Duodenal mucosa (tissue), 2 donors: ENCODE results near the gene RFX3.

Experiments
- H3K27ac ChIP-seq: one replicate; pipeline ENCODE4 v1.7.0; 2013; ENCODE audit warnings: low read depth, low read length
- H3K27me3 ChIP-seq, 2 donors: one replicate each; pipeline ENCODE4 v1.7.0; 2013; ENCODE audit warnings: low read length in 2 of 2, control low read depth in 1 of 2; ENCODE audit not compliant: insufficient read depth in 2 of 2, control insufficient read depth in 1 of 2
- H3K36me3 ChIP-seq, 2 donors: one replicate each; pipeline ENCODE4 v1.7.0; 2013; ENCODE audit warnings: low read length in 2 of 2, control low read depth in 1 of 2; ENCODE audit not compliant: insufficient read depth in 2 of 2, control insufficient read depth in 1 of 2
- H3K4me1 ChIP-seq, 2 donors: one replicate each; pipeline ENCODE4 v1.7.0; 2013; ENCODE audit warnings: low read length in 2 of 2, control low read depth in 1 of 2; ENCODE audit not compliant: insufficient read depth in 2 of 2, control insufficient read depth in 1 of 2
- H3K4me3 ChIP-seq, 2 donors: one replicate each; pipeline ENCODE4 v1.7.0; 2013; ENCODE audit warnings: low read length in 2 of 2, low read depth in 1 of 2
- H3K9ac ChIP-seq, 2 donors: one replicate each; pipeline ENCODE4 v1.7.0; 2013; ENCODE audit warnings: low read length in 2 of 2, low read depth in 1 of 2
- H3K9me3 ChIP-seq, 2 donors: one replicate each; pipeline ENCODE4 v1.7.0; 2013; ENCODE audit warnings: low read length in 2 of 2, control low read depth in 1 of 2; ENCODE audit not compliant: control insufficient read depth in 1 of 2

The RFX3 gene

DNA sequence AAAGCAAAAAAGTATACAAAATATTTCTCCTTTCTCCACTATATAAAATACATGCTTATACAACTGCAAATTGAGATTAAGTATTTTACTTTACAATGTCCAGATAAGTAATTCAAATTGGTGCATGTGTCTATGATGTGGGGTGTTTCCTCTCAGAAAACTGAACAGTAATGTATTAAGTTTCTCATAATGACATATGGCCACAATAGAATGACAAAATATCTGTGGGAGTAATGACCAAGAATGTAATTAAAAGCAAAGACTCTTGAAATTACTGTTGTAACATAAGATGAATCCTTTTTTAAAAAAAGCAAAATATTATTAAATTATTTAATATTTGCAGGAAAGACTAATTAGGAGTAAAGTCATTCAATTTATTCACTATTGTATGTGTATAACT, 155.1 kb downstream of the RFX3 start:
- Histone ChIP-seq H3K27me3 (no peaks in the 10 kb centered on the region), H3K27ac (no peak overlapping the region), H3K4me3 (no peak overlapping the region), H3K9me3 (no peaks in the 10 kb centered on the region), H3K36me3 (peaks cover 0 to 2% of the 10 kb centered on the region in 2 donors), H3K9ac (no peak overlapping the region), H3K4me1 (no peaks in the 10 kb centered on the region)

DNA sequence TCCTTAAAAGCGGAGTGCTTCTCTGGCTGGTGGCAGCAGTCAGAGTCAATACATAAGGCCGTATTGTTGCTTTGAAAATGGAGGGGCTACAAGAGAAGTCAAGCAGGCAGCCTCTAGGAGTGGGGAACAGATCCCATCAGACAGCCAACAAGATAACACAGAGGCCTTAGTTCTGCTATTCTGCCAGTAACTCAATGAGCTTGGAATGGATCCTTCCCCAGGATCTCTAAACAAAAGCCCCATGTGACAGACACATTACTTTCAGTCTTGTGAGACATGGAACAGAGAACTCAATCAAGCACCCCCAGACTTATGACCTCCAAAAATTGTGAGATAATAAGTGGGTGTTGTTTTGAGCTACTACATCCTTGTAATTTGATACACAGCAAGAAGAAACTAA, 158.6 kb downstream of the RFX3 start:
- H3K4me3 ChIP-seq = no peak overlapping the region
- no peaks in the 10 kb centered on the region for H3K9me3 ChIP-seq
- H3K9ac ChIP-seq = no peak overlapping the region
- H3K36me3 ChIP-seq = peaks cover 0 to 4% of the 10 kb centered on the region in 2 donors
- H3K27ac ChIP-seq = no peak overlapping the region
- H3K4me1 ChIP-seq = no peaks in the 10 kb centered on the region
- H3K27me3 ChIP-seq = no peaks in the 10 kb centered on the region

DNA sequence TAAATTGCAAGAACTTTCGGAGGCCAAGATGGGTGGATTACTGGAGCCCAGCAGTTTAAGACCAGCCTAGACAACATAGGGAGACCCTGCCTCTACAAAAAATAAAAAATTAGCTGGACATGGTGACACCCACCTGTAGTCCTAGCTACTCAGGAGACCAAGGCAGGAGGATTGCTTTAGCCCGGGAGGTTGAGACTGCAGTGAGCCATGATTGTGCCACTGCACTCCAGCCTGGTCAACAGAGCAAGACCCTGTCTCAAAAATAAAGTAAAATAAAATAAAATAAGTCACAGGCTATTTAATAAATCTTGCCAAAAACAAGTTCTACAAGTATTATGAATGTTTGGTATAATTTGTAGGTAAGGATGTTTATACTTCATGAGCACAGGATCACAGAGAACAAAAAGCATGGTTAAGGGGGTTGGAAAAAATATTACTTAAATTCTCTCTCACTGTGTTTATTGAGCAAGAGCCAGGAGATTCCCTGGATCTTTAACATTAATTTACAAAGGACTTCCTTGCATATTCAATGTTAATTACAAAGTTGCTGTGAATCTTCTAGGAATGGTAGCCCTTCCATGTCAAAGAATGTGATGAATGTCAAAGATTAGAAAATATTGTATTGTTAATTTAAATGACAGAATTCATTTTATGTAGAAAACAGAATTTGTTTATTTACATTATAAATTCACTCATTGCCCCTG, 164.0 kb downstream of the RFX3 start:
- no peak overlapping the region for H3K4me3 ChIP-seq
- no peak overlapping the region for H3K9ac ChIP-seq
- no peaks in the 10 kb centered on the region for H3K4me1 ChIP-seq
- H3K9me3 ChIP-seq = no peaks in the 10 kb centered on the region
- peaks cover 0 to 4% of the 10 kb centered on the region in 2 donors for H3K36me3 ChIP-seq
- no peak overlapping the region for H3K27ac ChIP-seq
- no peaks in the 10 kb centered on the region for H3K27me3 ChIP-seq

DNA sequence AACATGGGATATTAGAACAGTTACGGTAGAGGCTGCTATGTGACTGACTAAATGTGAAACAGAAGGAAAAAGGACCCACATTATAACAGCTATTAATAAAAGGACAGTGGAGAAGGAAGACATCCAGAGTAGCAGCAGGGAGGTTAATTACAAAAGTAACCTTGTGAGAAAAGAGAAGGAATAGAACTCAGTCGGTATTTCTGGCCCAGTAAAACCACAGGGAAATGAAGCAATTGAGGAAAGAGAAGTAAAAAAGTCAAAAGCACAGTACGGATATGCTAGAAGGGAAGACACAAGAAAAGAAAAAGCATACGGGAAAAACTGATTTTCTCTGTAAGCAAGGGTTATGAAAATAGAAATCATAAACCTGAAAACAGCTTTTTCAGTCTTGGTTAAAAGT, 164.7 kb downstream of the RFX3 start:
- Histone ChIP-seq H3K27ac (no peak overlapping the region), H3K27me3 (no peaks in the 10 kb centered on the region), H3K4me1 (no peaks in the 10 kb centered on the region), H3K9me3 (no peaks in the 10 kb centered on the region), H3K4me3 (no peak overlapping the region), H3K9ac (no peak overlapping the region), H3K36me3 (peaks cover 0 to 4% of the 10 kb centered on the region in 2 donors)

DNA sequence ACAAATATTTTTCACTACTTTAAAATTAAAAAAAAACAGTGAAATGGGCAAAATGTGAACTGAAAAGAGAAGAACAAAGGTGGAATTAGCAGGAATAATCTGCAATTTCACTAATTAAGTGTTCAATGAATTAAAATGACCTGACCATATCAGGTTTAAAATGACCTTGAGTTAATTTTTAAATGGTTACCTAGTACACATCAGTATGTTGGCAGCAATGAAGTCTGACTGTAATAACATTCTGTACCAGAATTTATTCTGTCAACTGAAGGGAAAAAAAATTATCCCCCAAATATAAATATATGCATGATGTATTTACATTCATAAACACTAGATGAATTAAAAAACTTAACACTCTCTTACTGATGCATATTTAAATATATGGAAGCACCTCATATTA, 165.6 kb downstream of the RFX3 start:
- no peaks in the 10 kb centered on the region for H3K4me1 ChIP-seq
- no peak overlapping the region for H3K4me3 ChIP-seq
- no peaks in the 10 kb centered on the region for H3K36me3 ChIP-seq
- H3K27me3 ChIP-seq = no peaks in the 10 kb centered on the region
- H3K9me3 ChIP-seq = no peaks in the 10 kb centered on the region
- no peak overlapping the region for H3K27ac ChIP-seq
- H3K9ac ChIP-seq = no peak overlapping the region

DNA sequence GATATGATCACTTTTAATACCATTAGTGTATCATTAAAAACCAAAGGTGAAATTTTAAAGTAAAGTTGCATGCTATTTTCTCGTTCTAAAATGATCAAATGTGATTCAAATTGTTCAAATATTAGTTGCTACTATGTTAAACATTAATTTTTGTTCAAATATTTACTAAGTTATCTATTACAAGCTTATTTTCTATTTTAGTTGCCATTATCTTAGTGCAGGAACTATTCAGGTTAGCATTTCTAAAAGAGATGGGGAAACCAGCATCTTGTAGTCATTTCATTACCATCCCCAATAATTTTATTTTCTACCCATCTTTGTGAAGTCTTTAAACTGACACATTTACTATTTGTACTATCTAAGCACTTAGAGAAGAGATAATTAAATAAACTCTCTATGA, 166.0 kb downstream of the RFX3 start:
- no peaks in the 10 kb centered on the region for H3K27me3 ChIP-seq
- no peaks in the 10 kb centered on the region for H3K4me1 ChIP-seq
- H3K9me3 ChIP-seq = no peaks in the 10 kb centered on the region
- no peaks in the 10 kb centered on the region for H3K36me3 ChIP-seq
- no peak overlapping the region for H3K27ac ChIP-seq
- no peak overlapping the region for H3K4me3 ChIP-seq
- no peak overlapping the region for H3K9ac ChIP-seq

DNA sequence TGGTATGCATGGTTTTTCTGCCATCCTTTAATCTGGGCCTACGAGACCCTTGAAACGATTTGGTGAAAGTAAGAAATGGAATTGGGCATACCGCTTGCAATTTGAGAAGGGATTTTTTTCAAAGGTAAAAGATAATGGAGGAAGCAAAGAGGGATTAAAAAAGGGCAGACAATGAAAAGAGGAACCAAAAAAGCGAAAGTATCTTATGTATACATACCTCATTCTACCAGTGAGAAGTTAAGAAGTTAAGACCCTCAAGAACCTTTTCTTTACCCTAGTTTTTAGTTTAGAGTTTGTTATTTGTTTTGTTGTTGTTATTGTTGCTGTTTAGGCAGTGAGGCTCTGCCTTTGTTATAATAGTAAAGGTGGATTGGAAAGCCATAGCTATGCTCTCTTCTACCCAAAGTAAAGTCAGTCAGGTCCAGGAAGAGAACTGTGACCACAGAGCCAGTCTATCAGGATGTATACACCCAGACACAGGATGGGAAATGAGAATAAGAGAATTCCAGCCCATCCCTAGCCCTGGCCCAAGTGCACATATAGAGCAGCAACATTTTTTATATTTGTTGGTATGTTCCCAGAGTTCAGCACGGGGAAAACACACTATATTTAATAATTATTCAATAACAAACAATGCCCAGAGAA, 166.6 kb downstream of the RFX3 start:
- Histone ChIP-seq H3K27me3 (no peaks in the 10 kb centered on the region), H3K36me3 (no peaks in the 10 kb centered on the region), H3K27ac (no peak overlapping the region), H3K4me3 (no peak overlapping the region), H3K9me3 (no peaks in the 10 kb centered on the region), H3K9ac (no peak overlapping the region), H3K4me1 (no peaks in the 10 kb centered on the region)

DNA sequence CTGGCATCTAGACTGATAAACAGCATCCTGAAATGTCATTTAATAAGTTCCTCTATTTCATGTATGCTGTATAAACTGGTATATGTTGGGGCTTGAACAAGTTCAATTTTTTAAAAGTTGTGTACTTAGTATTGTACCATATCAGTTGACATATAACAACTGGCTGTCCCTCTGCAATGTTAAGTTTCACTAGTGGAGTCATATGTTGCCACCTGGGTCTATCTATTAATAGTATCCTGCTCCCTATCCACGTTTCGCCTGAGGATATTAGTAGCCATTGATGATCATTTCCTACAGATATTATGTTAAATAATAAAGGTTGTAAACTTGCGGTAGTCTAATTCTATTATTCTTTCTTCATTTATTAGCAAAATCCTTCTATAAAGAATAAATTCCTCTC, 177.6 kb downstream of the RFX3 start:
- no peaks in the 10 kb centered on the region for H3K27me3 ChIP-seq
- no peaks in the 10 kb centered on the region for H3K4me1 ChIP-seq
- no peak overlapping the region for H3K27ac ChIP-seq
- H3K9ac ChIP-seq = no peak overlapping the region
- no peaks in the 10 kb centered on the region for H3K36me3 ChIP-seq
- H3K9me3 ChIP-seq = peaks cover 0 to 4% of the 10 kb centered on the region in 2 donors
- no peak overlapping the region for H3K4me3 ChIP-seq

DNA sequence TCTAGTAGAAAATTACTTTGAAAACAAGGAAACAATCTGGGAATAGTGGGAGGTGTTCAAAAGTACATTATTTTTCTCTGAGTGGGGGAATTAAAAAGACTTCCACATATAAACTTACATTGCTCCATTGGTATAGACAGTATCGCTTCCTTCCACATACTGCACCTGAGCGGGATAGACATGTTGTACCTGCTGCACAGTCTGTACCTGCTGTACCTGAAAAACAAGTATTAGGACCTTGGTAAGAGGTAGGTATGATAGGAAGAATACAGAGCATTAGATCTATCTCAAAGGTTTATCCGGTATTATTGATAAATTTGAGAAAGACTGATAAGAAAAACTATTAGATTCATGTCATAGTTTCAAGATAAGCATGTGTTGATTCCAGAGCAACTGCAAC, 179.3 kb downstream of the RFX3 start:
- Histone ChIP-seq H3K27ac (no peak overlapping the region), H3K9ac (no peak overlapping the region), H3K4me3 (no peak overlapping the region), H3K9me3 (no peaks in the 10 kb centered on the region), H3K4me1 (no peaks in the 10 kb centered on the region), H3K27me3 (no peaks in the 10 kb centered on the region), H3K36me3 (no peaks in the 10 kb centered on the region)

DNA sequence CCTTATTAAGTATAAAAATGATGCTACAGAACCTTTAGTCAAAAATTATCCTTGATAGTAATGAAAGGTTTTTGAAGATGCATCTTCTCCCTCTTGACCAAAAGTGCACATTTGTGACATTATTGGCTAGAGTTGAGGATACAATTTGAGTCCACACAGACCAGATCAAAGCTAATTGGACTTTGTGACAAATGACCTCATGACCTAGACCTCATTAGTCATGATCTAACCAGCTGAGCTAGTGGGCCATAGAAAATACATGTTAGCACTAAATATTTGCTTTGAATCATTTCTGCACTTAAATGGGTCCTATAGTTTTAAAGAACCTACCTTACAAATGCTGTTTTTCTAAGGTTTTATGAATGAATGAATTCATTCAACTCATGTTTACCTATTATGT, 182.1 kb downstream of the RFX3 start:
- Histone ChIP-seq H3K36me3 (no peaks in the 10 kb centered on the region), H3K9ac (no peak overlapping the region), H3K27me3 (no peaks in the 10 kb centered on the region), H3K9me3 (no peaks in the 10 kb centered on the region), H3K27ac (no peak overlapping the region), H3K4me3 (no peak overlapping the region), H3K4me1 (no peaks in the 10 kb centered on the region)
